GM18508 (cell line): Measurements from ENCODE around the gene VCX3B.
"Not testable (repeated sequence)": the region's sequence is repeated elsewhere in the genome, so short reads cannot be mapped to it uniquely, and the experiment has no call there.

Experiments used
- ATAC-seq: cut with Tn5 transposase; IDR thresholded peaks from one replicate; pipeline ENCODE4 v1.9.1; 2021; ENCODE audit warnings: moderate number of reproducible peaks; ENCODE audit not compliant: insufficient read depth, unreplicated experiment

VCX3B gene

DNA sequence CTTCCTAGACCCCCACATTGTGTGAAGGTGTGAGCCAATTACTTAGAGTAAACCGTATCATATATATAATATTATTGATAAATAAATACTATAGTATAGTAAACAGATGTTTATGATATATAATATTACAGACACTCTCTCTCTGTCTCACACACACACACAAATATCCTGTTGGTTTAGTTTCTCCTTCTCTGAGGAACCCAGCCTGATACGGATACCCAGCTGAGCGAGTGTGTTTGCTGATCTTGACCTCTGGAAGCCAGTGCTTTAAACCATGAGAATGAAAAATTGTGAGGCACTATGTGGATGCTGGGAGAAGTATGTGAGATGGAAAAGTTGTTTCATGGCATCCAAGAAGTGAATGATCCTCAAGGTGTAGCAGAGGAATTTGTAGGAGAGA is at the start of gene VCX3B:
VCX3B (plus strand) TSS at position 301 of the 400 bp plus-strand sequence. CDS start 621 bp downstream, outside the sequence.
- not testable (repeated sequence) for ATAC-seq

DNA sequence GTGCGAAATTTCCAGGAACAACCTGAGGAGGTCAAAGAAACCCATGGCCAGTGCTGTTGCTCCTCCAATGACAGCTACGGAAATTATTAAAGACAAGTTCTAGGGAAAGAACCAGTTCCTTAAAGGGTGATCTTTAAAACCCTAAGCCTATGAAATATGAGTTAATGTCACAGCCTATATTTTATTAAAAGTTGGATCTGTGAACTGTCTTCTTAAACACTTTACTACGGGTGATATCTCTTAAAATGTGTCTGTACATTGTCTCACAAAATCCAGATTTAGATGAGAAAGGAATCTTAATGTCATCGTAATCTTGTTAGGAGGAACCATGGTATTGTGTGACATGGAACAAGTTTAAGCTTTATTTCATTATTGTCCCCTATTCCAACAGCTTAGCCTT is 46.3 kb upstream of the VCX3B start:
- no peak for ATAC-seq

DNA sequence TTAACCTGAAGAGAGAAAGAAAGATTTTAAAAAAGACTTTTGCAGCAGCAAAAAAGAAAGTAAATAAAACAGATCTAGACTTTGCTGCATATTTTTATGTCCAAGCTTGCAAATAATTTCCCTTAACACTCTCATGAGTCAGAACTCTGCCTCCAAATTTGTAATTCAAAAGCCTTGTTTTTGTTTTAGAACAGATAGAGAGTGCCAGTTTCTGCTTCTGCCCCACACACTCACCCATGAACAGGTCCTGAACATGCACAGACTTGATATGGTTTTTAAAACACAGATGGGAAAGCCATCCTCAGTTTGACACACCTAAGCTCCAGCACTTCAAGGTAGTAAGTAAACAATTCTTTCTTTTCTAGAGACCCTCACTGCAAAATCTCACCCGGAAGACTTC is 39.7 kb upstream of the VCX3B start:
- no peak for ATAC-seq

DNA sequence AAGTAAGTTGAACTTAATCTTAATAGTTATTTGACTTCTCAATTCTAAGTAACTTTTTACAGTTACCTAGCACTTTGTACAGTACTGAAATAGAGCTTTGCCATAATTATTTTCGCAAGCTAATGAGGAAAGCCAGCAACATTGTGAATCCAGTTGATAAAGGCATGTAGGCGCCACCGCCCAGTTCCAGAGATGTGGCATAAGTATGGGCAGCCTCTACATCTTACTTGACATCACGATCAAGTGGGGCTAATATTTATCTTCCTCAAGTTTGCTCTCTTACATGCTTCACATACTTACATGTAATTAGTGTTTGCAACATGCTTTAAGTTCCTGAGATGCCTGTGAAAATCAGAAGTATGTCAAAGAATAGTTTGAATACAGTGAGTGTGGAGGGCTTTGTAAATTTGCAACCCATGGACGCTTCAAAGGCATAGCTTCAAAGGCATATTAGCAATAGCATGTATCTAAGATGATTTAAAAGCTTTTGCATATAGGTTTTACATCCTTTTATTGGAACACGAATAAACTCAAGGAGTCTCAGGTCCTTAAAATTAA is 34.9 kb upstream of the VCX3B start:
- no peak for ATAC-seq

DNA sequence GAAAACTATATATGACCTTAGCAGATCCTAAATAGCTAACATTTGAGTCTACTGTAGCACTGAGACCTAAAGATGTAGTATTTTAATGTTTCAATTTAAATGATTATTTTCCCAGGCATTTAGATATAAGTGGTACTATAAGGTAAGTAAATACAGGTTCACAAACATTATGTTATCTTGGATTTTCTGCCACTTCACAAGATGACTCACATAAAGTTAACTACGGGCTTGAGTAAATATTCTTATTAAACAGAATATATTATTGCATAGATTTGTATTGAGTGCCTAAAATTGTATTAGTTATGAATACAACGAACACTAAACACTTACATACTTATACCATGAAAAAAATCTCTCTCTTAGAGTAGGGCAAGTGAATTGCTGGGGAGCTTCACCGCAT is 34.2 kb upstream of the VCX3B start:
- ATAC-seq: no peak

DNA sequence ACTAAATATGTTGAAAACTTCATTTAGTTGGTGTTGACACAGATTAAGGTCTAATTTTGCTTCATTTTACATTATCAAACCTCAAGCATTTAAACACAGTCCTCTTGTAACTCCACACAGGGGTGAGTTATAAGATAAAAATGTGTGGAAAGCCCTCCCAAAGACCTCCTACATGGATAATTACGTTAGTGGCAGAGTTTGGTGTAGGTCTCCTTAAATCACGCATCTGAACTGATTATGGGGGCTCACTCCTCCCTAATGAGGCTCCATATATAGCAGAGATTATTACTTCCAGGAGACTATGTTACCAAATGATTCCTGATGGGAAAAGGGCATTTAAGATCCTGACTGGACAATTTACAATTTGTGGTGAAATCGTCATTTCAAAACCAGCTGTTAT is 32.2 kb upstream of the VCX3B start:
- no peak for ATAC-seq

DNA sequence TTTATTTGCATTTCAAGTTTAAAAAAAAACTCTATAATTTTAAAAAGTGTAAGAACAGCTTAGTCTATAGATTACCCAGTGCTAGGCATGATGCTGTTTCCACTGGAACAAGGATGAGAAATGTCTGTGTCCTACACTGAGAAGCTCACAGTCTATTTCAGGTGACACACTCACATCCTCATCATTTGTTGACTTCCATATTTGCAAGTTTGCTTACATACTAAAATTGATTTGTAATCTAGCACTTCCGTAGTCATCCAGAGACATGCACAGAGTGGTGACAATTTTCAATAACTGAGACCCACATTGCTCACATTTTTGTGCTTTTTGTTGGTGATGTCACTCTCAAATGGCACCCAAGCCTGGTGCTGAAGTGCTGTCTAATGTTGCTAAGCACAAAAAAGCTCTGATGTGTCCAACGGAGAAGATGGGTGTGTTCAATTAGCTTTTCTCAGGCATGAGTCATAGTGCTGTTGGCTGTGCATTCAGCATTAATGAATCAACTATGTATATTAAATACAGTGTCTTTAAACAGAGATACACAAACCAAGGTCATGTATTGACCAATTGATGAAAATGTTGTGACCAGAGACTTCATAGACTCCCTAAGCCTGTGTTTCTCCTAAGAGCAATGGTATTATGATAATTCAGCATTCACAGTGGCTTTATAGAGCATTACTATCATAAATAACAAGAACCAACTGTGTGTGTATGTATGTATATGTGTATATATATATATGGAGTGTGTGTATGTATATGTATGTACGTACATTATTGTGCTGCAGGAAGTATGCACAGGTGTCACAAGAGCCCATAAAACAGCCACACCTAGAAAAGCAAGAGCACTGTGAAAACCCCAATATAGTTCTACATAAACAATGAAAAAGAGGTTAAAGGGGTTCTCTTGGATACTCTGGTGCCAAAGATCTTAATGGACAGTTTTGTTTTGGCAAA is 31.2 kb upstream of the VCX3B start:
- no peak for ATAC-seq

DNA sequence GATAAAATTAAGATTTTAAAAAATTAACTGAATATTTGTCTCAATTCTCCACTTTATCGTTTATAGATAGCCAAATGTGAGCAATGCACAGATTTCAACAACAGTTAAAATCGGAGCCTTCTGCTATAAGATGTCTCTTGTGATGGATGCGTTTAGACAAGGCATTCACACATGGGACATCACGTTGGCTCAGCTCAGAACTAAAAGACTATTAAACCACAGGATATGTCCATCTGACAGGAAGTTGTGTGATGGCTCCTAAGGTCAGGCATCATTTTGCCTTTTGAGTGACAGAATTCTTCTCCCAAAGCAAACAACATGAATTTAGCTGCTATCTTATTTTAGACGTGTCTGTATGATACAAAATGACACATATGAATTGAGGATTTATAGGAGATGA is 17.3 kb upstream of the VCX3B start:
- ATAC-seq: no peak

DNA sequence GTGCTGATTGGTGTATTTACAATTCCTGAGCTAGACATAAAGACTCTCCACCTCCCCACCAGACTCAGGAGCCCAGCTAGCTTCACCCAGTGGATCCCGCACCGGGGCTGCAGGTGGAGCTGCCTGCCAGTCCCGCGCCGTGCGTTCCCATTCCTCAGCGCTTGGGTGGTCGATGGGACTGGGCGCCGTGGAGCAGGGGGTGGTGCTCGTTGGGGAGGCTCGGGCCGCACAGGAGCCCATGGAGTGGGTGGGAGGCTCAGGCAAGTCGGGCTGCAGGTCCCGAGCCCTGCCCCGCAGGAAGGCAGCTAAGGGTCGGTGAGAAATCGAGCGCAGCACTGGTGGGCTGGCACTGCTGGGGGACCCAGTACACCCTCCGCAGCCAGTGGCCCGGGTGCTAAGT is 12.3 kb upstream of the VCX3B start:
- ATAC-seq: not testable (repeated sequence)

DNA sequence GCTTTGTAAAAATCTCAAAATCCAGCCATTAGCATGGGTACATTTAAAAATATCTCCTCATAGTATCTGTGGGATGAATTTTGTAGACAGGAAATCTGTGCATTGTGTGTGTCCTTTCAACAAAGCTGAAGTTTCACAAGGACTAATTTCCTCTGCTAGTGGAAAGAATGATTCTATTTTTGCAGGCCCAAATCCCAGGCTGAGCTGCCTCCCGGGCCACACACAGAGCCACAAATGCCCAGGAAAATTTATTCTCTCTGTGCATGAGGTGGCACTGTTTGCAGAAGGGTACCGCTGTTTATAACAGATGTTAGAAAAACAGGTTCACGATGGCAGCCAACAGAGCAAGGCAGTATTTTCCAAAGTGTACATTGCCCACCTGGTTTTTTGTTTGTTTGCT is 11.0 kb upstream of the VCX3B start:
- ATAC-seq: no peak

DNA sequence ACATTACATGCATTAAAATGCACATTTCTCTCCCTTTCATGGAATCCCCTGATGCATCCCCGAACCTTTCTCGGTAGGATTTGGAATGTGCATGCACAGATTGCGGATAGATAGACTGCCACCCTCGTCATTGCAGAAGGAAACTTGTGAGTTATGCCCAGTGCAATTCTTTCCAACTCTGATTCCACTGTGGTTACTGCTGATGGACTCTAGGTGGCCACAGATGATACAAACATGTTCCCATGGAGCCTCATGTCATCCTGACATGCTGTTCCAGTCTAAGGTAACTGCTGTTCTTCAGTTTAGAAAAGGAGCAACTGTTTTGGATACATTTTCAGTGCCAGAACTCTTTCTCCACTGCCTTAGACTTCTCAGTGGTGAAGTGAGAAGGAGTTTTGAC is 9.1 kb upstream of the VCX3B start:
- no peak for ATAC-seq

DNA sequence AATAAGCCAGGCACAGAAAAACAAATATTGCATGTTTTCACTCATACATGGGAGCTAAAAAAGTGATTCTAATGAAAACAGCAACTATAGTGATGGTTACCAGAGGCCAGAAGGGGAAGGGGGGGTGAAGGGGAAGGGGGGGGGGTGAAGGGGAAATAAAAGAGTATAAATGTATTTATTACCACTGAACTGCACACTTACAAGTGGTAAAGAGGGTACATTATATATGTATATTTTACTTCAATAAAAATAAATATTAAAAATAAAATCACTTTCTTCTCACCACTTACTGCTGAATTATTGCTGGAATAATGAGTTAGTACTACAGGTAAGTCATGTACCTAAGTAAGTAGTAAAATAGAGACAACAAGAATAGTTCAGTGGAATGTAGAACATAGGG is 2.1 kb upstream of the VCX3B start:
- ATAC-seq: no peak

DNA sequence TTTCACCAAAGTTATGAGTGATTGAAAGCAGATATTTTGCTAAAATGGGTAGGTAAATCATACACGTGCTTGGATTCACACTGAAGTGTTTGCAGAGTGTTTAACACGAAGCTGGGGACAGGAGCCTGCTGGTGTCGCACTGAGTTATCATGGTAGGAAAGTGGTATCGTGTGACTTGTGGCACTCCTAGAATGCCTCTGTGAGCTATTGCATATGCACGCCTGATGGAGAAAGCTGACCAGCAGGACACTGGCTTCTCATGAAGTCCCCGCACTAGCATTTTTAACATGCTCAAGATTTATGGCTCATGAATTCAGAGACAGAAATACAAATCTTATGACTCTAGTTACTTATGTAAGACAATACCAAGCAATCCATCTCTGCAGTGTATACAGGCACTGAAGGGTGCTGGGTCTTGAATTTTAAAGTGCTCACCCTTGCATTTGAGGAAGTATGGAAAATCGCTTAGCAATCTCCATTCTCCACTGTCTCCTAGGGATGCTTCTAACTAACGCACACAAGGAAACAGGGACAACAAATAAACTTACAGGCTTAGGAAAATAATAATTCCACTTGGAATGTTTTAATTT is 19.8 kb downstream of the VCX3B start:
- ATAC-seq: no peak

DNA sequence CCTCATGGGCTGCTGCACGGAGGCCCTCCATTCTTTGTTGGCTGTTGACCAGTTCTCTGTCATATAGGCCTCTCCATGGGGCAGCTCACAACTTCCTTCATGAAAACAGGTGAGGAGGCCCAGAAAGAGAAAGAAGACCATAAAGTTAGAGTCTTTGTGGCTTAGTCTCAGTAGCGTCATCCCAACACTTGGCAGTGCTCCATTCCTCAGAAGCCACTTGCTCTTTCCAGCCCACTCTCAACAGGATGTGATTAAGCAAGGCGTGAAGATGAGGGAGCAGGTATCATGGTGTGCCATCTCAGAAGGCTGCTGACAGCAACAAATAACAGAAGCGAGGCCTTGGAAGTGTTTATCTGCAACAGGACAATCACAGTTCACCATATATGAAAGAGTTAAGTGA is 30.4 kb downstream of the VCX3B start:
- not testable (repeated sequence) for ATAC-seq

DNA sequence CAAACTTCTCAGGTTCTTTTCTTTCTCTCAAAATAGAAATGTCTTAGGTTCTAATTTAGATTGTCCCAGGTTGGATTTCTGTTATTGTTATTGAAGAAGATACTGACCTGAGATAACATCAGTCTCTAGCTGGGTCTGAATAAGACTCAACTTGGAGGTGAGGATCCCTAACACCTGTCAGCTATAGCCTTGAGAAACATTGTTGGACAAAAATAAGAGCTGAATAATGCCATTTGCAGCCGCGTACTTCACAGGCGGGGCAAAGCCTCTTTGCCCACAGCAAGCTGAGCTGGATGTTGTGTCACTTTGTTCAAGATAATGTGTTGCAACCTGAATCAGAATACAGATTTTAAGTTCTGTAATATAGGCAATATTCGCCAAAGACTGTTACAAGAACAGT is 35.6 kb downstream of the VCX3B start:
- ATAC-seq: no peak

DNA sequence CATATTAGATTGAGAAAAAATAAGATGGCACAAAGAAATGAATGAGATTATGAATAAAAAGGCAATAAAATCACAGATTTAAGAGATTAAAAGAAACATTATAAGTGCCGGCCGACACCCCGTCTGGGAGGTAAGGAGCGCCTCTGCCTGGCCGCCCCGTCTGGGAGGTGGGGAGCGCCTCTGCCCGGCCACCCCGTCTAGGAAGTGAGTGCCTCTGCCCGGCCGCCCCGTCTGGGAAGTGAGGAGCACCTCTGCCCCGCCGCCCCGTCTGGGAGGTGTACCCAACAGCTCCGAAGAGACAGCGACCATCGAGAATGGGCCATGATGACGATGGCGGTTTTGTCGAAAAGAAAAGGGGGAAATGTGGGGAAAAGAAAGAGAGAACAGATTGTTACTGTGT is 37.5 kb downstream of the VCX3B start:
- ATAC-seq: not testable (repeated sequence)

DNA sequence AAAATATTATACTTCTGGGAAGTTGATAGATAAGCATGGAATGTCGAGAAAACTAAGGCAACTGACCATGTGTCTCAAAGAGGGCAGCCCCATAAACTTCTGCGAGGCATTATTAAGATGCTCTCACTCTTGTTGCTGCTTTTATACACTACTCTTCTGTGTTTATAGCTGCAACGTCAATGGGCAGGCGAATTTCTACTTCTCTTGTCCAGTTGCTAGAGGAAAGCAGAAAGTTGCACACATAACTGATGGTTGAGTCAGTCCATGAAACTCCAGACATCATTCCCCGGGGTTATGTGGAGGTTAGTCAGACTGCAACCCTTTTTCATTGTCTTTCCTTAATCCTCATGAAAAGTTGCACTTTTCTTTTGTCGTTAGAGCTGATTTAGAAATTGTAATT is 39.8 kb downstream of the VCX3B start:
- no peak for ATAC-seq
